Glomerular visceral epithelial cell (primary cell): ENCODE data around the gene SLA2.

Experiments
- DNase-seq: peaks from one replicate; pipeline ENCODE4 v3.0.0-alpha.2; 2016; ENCODE audit errors: extremely low spot score

The SLA2 gene

DNA sequence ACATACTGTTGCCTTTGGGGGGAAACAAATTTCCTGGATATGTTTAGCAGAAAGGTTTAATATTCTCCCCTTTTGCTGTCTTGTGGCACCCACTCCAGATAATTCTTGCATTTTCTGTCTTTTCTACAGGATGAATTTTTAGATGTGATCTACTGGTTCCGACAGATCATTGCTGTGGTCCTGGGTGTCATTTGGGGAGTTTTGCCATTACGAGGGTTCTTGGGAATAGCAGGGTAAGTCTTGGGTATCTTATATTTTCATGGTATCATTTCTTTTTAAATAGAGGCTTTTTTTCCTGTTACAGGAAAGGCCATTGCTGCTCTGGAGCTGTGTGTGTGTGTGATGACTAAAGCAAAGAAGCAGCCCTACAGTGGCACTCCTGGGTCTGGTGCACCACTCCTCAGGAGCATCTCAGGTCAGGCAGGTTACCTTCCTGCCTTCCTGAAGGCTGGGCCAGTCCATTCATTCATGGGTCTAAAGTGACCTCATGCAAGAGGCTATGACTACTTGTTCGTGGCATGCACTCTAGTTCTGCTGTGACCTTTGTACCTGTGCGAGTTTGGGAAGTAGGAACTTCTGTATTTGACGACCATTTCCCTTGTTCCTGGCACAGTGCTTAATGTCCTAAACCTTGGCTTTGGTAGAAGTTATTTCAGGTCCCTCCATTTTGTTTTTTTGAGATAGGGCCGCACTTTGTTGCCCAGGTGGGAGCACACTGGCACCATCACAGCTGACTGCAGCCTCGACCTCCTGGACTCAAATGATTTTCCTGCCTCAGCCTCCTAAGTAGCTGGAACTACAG, 38.2 kb downstream of the SLA2 start:
- no peak for DNase-seq

DNA sequence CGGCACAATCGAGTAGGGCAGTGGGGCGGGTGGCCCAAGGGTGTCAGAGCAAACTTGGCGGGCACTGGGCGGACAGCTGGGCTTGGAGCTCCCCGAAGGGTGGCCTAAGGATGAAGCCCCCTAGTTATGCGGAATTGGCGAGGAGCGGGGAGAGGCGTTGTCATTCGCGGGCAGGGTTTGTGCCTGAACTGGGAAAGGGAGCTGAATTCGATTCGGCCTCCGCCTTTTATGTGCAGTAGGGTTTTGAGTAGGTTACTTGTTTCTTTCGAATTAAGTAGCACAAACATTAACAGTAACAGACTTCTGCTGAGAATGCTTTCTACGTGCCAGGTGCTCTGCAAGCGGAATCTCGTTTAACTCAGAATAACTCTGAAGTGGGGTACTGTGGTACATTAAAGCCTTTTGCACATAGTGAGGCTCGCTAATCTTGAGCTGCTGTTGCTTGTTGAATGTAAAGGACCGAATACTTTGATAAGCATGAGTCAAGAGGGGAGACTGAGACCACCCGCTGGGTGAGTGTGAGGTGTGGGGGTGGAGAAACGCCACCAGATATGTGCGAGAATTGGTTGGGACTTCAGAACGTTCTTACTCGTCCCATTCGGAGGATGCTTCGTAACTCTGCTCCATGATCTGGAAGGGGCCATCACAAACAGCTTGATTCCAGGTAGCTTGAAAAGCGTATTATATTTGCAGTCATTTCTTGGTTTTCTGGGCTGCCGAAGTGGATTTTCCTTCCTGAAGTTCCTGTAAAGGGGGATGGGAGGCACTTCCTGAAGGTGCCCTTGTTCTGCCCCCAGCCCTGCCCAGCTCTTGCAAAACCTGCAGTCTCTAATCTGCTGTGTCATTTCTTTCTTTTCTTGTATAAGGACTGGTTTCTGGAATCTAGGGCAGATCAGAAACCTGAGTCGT, 39.6 kb downstream of the SLA2 start:
- peak; percentile 31 for DNase-seq

DNA sequence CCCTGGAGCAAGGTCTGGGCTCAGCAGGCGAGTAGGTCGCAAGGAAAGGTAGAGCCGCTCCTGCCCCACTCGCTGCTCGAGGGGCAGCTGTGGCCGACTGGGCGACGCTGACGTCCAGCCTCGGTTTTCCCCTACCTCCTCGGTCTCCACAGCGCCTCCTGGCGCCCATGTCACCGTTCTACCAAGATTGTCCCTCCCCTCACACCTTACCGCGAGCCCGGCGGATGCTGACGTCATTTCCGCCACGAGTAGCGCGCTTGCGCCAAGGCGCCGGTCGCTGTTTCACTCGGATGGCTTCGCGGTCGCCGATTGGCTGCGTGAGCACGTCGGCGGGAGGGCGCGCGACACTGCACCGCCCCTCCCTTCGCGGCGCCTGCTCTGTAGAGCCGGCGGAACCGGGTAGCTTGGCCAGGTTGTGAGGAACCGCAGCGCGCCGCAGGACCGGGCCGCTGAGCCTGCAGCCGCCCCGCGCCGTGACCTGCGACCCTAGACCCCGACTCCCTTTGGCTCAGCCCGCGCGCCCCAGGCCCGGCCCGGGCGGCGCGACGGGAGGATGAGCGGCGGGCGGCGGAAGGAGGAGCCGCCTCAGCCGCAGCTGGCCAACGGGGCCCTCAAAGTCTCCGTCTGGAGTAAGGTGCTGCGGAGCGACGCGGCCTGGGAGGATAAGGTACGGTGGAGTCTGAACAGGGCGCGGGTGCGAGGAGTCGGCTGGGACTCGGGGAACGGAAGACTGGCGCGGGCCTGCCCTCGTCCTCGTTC, 40.4 kb downstream of the SLA2 start, which contains the start of gene RAB5IF:
Gene RAB5IF (plus strand): TSS at position 381 of the 759 bp plus-strand sequence. CDS start 173 bp downstream, at position 554.
- DNase-seq = peak; percentile 100

DNA sequence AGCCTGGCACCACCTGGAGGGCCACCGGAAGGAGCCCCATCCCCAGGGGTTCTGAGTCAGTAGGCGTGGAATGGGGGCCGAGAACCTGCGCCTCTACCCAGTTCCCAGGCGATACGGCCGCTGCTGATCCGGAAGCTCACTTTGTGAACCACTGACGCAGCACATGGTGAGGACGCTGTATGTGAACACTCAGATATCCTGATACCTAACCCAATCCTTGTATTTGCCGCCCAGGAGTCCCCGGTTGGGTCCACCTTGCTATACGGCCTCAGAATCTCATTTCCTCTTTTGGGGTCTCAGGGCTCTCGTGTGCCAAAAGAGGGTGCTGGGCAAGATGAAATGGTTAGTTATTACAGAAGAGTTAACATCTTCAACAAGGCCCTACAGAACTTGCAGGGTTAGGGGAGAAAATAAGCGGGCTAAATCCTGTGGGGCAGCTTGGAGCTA, 41.0 kb downstream of the SLA2 start:
- peak; percentile 39 for DNase-seq

DNA sequence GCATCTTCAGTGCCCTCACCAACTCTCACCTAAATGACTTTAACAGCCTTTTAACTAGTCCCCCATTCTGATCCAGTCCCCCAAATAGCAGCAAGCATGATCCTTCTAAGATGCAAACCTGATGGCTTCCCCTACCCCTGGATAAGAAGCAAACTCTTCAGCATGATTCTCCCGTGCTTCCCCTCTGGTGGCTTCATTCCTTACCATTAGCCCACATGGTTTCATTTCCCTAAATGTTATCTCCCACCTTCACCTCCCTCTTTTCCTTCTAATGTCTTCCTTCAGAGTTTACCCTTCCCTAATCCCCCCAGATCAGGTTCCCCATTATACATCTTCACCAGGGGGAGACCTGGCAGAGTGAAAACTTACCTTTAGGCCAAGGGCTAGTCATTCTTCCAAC, 44.5 kb downstream of the SLA2 start:
- DNase-seq = no peak

DNA sequence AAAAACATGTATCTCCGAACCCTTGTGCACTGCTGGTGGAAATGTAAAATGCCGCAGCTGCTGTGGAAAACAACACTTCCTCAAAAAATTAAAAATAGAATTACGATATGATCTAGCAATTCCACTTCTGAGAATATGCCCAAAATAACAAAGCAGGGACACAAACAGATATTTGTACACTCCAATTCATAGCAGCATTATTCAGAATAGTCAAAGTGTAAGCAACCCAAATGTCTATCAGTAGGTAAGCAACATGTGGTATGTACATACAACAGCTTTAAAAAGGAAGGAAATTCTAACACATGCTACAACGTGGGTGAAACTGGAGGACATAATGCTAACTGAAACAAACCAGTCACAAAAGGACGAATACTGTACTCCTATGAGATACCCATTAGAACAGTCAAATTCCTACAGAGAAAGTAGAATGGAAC, 46.1 kb downstream of the SLA2 start:
- DNase-seq = no peak

DNA sequence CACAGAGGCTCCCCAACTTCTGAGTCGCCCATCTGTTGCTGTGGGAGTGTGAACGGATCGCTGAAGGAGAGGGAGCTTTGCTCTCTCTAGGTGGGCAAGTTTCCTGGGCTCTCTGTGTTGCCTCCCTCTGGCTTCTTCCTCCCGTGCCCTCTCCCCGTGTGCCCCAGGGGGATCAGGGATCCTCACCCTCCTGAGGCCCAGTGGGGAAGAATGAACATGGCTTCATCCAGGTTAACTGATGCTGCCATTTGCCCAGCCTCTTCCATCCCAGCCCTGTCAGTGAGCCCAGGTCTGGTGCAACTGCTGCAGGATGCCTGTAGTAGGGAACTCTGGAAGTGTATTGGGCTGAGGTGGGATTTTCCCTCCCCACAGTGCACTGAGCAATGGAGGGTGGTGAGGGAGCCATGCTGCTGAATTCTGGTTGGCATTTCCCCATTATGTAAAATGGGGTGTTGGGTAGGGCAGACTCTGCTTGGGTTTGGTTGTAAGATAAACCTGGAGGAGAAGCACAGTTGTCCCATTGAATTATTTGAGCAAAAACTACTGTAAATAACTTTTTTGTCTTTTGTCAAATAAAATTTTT, 52.6 kb downstream of the SLA2 start:
- no peak for DNase-seq

DNA sequence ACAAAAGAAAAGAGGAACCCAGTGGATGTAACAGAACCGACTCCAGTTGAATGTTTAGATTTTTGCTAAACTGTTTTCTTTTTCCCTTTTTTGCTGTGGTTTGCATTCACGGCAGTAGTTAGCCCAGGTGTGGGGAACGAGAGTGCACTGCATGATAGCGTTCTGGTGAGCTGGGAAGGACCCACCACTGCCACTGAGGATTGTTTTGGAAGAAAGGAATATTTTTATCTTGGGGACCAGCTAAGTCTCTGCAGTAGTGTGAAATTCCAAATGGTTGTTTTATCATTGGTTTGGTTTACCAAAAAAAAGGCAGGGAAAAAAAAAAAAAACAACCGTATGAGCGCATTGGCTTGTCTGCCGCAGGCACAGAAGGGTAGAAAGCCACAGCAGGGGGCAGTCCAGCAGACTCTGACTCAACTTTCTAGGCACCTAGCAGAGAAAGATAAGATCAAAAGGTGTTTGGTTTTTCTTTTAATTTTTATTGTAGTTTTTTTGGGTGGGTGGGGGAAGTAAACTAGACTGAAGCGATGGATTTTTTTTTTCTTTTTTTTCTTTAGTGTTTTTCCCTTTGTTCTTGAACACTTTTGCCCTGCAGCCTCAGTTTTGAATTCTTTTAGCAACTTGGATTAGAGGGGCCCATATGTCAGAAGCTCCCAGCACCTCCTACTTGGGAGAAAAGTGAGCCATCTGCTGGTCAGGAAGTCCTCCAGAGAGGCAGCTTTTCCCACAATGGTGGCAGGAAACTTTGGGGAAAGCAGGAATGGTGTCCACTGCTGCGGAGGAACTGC, 53.9 kb downstream of the SLA2 start:
- DNase-seq = peak; percentile 31

DNA sequence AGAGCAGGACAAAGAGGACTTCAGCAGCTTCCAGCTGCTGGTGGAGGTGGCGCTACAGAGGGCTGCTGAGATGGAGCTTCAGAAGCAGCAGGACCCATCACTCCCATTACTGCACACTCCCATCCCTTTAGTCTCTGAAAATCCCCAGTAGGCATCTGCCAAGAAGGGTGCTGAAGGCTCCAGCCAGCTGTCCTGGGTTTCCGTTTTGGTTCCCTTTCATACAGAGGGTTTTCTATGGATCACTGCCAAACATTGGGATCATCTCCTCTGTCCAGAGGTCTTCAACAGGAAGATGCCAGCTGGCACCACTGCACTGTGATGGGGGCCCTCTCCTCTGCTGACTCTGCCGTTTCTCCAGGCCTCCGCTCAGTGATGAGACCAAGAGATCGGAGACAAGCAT, 54.7 kb downstream of the SLA2 start:
- DNase-seq = no peak

DNA sequence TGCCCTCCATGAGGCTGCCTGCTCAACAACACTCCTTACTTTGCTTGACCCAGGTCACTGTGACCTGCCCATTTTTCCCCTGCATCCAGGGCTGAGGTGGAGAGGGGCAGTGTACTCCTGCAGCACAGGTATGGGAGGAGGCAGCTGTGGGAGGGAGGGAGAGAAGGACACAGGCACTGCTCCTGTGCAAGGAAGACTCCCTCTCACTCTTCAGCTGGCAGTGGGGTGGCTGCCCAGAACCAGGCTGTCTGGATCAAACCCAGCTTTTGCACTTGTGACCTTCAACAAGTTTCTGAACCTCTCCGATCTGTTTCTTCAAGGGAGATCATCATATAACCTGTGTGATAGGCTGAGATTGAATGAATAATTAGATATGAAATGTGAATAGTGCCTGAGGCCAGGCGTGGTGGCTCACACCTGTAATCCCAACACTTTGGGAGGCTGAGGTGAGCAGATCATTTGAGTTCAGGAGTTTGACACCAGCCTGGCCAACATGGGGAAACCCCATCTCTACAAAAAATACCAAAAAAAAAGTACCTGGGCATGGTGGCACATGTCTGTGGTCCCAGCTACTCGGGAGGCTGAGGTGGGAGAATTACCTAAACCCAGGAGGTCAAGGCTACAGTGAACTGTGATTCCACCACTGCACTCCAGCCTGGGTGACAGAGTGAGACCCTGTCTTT, 58.5 kb downstream of the SLA2 start:
- no peak for DNase-seq

DNA sequence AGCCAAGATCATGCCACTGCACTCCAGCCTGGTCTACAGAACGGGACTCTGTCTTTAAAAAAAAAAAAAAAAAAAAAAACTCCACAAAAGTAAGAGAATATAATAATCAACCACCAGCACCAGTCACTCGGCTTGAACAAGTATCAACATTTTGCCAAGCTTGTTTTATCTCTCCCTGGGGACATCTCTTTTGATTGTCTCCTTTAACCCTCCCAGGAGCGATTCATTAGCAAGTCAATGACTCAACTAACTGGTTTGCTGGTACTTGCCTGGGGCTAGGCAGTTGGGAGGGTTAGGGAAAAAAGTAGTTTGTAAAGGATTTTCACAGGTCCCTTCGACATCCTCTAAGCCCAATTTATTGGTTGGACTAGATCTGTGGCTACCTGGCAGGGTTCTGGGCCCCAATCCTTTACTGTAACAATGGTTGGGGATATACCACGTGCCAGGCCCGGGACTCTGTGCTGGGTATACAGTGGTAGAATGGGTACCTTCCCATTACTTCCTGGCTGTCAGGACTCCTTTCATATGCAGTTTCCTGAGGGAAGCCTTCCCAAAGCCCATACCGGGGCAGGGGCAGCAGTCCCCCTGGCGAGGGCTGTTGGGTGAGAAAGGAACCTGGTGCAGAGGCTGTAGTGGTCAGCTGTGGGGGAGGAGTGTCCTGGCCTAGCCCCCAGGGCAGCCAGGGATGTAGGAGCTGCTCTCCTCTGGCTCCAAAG, 60.4 kb downstream of the SLA2 start:
- DNase-seq = no peak

DNA sequence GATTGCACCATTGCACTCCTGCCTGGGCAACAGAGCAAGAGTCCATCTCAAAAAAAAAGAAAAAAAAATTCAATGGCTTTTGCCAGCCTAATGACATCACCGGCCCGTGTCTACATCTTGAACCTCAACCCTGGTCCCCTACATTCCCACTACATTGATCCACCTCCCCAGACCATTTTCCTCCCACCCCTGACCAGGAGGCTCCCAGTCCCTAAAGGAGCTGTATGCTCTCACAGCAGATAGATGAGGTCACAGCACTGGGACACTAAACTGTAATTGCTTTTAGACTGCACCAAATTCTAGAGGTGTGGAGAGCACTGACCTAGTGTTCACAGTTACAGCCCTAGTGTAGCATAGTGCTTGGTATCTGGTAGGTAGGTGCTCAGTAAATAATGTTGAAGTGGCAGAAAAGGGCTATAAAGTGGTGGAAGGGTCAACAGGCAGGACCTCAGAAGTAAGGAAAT, 61.9 kb downstream of the SLA2 start:
- DNase-seq = no peak

DNA sequence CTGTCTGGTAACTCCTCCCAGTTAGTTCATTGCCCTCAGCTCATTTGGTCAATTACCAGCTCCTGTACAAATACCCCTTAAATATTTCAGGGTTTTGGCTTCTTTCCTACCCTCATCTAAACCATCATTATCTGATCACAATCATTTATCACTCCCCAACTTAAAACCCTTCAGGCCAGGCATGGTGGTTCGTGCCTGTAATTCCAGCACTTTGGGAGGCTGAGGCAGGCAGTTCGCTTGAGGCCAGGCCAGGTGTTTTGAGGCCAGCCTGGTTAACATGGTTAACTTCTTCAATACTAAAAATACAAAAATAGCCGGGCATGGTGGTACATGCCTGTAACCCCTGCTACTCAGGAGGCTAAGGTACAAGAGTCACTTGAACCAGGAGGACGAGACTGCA, 63.2 kb downstream of the SLA2 start:
- no peak for DNase-seq

DNA sequence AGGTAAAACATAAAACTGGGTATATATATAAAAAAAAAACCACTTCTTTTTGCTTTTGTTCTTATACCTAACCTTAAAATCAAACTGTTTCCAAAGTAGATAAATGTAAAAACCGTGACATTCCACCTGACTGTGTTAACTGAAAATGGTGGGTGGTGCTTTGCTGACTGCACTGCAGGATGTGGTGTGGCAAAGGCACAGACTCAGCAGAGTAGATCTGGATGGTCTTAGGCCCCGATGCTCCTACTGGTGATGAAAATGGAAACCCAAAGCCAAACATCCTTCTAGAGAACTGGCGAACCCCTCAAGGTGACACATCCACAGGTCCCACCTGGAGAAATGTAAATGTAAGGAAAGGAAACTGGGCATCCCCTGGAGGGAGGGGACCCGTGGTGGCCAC, 63.7 kb downstream of the SLA2 start:
- no peak for DNase-seq

DNA sequence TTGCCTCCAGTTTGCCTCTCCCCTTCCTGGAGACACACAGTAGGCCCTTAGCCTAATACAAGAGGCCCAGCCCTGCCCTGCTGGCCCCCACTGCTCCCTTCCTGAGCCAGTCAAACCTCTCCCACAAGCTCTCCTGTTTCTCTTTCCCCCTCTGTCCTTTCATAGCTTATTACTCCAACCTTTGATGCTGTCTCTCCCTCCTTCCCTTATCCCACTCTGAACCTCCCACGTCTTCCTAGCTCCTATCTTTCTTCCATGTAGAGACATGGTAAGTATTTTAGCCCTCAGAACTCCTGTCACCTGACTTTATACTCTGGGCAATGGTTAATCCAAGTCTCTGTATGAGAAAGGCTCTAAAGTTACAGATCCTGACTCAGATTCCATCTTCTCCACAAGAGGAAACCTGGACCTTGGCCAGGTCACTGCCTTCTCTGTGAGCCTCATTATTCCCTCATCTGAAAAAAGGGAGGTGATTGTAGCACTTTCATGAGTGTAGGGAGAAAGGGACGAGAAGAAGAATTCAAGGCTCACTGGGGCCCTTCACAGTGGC, 65.9 kb downstream of the SLA2 start:
- DNase-seq = peak; percentile 71

DNA sequence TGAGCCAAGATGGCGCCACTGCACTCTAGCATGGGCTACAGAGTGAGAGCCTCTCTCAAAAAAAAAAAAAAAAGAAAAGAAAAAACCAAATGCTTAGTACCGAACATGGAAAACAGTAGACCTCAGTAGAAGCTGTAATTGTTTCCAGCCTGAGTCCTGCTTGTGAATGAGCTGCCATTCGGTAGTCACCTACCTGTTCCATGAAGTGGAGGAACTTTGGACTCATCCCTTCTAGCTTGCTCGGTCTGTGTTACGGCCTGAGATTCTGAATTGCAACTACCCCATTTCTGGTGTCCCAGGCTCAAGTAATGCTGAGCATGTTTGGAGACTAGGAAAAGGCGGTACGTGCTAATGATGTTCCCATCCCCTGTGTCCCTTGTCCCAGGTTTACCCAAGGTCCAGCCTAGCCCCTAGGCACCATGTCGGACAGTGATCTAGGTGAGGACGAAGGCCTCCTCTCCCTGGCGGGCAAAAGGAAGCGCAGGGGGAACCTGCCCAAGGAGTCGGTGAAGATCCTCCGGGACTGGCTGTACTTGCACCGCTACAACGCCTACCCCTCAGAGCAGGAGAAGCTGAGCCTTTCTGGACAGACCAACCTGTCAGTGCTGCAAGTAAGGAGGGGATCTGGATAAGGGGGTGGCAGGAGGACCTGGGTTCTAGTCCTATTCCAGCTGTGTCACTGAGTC, 67.5 kb downstream of the SLA2 start:
- no peak for DNase-seq

DNA sequence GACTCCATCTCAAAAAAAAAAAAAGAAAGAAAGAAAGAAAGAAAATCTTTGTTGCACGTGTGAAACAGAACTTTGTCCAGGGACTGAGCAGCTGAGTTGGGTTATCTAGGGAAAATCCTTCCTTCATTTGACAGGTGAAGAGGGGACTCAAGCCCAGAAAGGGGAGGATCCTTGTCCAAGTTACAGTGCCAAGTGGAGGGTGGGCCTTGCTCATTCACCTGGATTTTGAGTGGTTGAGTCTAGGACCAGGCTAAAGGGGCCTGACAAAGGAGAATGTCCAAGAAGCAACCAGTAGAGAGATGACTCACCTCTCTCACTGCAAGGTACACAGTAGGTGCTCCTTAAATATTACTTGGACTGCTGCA, 69.9 kb downstream of the SLA2 start:
- DNase-seq = no peak

DNA sequence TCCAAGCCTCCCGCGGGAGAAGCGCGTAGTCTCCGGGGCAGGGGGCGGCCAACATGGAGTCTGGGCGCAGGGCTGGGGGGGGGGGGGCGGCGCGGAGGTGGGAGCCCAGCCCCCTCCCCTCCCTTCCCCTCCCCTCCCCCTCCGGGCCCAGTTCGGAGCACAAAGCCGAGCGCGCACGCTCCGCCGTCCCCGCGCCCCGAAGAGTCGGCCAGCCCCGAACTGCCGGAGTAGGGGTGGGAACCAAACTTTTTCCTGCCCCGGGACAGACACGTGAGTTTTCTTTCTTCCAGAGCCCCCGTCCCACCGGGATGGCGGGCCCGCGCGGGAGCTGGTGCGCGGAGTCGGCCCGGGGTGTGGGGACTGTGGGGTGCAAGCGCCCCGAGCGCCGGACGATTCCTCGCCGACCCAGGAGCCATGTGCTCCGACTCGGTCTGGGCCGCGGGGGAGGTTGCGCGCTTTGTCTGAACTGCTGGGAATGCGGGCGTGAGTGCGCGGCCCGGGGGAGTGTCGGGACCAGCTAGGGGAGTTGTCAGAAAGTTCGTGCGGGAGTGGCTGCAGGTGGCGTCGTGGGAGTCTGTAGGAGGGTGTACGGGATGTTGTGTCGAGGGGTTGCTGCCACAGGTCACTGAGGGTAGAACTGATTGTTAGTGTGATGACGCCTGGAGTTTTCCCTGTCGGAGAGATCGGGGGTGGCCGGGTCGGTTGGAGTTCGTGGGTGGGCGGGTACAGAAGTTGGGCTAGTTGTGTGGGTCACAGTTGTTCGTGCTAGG, 71.4 kb downstream of the SLA2 start:
- DNase-seq = peak; percentile 66
